CD4-positive, alpha-beta T cell treated with Interleukin-17A for 1 hour (primary cell): ENCODE measurements around the gene PPA2.
"Not testable (repeated sequence)": the region's sequence is repeated elsewhere in the genome, so short reads cannot be mapped to it uniquely, and the experiment has no call there.

ENCODE experiments used
- DNase-seq: peaks from one replicate; pipeline ENCODE4 v3.0.0-alpha.2; 2020

The PPA2 gene

DNA sequence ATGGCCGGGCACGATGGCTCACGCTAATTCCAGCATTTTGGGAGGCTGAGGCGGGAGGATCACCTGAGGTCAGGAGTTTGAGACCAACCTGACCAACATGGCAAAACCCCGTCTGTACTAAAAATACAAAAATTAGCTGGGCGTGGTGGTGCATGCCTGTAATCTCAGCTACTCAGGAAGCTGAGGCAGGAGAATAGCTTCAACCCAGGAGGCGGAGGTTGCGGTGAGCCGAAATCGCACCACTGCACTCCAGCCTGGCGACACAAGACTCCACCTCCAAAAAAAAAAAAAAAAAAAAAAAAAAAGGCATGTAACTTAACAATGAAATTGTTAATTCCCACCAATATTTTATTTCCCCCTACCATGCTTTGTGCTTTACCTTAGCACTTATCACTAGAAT is 15.3 kb downstream of the PPA2 start:
- not testable (repeated sequence) for DNase-seq

DNA sequence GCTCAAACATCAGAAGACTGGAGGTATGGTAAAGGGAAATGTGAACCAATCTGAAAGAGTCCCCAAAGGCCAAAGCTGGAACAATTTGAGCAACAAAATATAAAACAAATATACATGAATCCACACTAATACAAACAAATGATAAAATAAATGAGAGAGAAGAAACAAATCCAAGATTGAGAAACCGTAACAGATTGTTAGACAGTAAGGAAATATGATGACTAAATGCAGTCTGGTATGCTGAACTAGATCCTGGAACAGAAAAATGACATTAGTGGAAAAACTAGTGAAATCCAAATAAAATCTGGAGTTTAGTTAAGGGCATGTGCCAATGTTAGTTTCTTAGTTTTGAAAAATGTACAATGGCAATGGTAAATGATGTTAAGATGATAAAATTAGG is 15.9 kb downstream of the PPA2 start:
- no peak for DNase-seq

DNA sequence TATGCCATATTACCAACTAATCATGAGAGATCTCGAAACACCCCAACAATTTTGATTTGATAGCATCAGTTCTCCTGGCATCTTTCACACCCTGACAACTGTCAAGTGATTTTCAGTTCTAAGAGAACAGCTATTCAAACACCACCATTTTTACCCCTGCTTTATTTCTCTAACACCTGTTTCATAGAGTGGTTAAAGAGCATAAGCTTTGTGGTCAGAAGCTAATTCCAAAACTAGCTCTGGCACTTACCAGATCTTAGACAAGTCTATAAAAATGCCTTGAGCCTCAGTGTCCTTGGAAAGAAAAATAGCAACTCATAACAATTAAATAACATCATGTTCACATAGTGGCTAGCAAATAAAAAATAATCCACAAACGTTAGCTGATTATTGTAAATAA is 17.9 kb downstream of the PPA2 start:
- DNase-seq = no peak

DNA sequence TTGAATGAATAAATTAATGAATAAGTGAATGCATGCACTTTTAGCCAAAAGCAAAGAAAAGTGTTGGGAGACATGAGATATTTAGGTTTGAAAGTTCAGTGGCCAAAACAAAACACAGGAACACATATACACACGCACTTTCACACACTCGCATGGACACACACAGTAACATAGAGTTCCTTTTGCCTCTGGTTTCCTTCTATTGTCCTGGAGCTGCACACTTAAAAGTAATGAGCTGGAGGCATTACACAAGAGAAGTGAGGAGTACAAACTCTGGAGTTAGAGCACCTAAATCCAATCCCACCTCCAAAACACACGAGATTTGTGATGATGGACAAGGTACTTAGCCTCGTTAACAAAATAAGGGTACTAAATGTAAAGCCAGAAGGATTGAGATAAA is 18.7 kb downstream of the PPA2 start:
- no peak for DNase-seq

DNA sequence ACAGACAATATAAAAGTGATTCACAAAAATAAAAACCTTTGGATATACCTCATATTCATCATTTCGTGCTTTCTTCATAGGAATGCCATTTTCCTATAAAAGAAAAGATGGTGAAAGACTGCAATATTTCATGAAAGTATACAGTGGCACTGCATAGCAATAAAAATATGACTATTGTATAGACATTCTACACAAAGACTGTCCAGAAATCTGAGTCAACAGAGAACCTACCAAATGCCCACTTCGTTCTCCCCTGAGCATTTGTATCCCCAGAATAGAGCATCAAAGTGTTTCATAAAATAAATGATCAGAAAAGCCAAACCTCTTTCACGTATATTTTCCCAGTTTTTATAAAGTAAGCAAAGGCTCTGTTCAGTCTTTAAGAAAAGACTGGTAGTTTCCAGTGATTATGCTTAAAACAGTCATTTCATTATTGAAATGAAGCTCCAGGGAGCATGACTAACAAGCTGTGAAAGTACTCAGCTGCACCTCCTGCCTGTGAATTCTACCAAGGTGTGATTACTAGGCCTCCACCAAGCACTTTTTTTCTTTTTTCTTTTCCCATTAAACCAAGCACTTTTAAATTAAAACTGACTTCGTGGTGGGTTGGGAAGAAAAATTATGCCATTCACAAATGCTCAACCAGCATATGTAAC is 20.2 kb downstream of the PPA2 start:
- no peak for DNase-seq

DNA sequence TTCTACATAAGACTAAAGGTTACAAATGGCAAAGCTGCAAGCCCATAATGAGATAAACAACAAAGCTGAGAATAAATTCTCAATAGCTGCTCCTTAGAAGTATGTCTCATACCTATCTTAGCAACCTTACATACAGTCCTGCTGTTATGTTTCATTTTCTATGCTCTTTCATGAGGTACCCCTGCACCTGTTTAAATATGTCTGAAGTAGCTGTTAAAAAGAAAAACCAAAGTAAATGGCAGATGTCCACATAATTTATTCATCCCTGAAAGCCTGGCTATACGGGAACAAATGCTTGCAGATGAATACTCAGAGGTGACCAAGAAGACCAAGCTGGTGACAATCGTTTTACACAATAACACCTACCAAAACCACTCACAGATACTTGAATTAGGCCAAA is 22.5 kb downstream of the PPA2 start:
- DNase-seq = no peak

DNA sequence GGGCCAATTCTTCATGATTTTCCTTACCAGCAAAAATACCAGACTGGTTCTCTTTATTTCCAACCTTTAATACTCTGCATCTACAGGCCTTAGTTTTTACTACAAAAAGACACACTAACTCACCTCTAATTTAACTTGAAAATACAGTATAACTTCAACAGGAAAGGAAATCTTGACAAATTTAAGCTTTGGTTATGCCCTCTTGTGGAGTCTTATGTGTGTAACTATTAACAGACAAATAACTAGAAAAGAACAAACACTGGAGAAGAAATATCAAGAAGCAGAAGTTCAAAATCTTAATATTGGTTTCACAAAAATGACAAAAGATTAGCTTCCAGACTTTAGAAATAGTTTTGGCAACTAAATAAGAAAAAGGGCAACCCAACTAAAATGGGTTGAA is 33.0 kb downstream of the PPA2 start:
- DNase-seq = no peak

DNA sequence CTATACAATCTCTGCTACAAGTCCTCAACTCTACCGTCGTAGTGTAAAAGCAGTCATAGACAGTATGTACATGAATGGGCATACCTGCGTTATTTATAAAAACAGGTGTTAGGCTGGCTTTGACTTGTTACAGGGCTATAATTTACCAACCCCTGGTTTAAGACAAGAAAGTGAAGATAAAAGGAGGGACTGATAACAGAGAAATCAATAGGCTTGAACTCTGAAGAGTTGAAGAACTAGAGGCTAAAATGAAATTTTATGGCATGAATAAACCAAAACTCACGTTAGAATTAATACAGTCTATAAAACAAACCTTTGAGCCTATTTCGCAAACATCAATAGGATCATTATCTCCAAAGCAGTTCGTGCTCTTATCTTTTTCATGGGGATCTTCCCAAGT is 36.2 kb downstream of the PPA2 start:
- no peak for DNase-seq

DNA sequence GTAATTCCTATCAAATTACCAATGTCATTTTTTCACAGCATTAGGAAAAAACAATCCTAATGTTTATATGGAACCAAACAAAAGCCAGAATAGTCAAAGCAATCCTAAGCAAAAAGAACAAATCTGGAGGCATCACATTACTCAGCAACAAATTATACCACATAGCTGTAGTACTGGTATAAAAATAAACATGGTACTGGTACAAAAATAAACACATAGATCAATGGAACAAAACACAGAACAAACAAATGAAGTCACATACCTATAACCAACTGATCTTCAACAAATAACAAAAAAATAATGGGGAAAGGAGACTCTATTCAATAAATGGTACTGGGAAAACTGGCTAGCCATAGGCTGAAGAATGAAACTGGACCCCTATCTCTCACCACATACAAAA is 37.4 kb downstream of the PPA2 start:
- no peak for DNase-seq

DNA sequence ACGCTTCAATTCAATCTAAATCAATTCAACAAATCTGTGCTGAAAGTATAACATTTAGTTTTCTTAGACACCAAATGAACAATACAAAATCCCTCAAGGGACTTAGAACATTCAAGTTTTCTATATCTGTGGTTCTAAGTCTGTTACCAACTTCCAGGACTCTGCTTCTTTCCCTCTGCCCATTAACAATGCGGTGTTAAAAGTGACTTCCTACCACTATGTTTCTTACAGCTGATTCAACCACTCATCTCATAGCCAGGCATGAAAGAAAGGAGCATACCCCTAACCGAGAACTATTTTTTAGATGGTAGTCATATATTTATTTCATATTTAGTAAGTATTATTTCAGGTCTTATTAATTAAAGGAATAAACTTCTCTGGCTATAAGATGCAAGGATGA is 38.9 kb downstream of the PPA2 start:
- no peak for DNase-seq

DNA sequence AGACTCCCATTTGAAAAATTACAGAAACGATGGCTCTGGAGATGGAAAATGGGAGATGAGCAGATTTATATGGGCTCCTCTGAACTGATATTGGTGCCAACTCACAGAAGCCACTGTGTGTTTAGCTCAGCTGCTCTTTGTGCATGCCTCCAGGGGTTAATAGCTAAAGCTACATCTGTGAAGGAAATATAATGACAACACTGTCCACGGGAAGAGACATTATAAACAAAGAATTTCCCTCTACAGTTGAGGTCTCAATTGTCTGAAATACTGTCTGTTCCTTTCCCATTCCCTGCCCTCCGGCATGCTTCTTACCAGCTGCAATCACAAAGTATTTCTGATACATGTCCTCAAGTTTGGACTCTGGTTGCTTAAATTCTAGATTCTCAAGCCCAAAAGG is 40.4 kb downstream of the PPA2 start:
- DNase-seq = no peak

DNA sequence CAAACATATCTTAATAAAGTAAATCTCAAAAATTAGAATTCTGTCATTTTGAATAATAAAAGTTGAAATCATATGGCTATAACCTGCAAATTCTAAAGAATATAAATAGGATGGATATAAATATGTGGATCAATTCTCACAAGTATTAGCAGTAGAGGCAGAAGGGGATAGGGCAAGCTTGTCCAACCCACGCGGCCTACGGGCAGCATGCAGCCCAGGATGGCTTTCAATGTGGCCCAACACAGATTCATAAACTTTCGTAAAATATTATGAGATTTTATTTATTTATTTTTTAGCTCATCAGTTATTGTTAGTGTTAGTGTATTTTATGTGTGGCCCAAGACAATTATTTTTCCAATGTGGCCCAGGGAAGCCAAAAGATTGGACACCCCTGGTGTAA is 41.4 kb downstream of the PPA2 start:
- no peak for DNase-seq

DNA sequence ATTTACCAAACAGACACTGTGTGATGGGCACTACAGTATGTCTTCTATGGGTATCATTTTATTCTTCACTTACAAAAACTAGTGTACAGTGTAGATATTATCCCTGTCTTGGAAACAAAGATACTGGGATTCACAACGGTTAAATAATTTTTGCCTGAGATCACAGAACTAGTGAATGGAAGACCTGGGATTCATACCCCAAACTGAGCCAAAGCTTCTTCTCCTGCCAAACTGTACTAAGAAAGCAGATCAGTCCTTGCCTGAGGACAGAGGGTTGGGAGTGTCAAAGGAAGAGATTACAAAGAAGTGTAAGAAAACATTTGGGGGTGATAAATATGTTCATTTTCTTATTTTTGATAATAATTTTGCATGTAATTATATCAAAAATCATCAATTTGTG is 43.1 kb downstream of the PPA2 start:
- DNase-seq = no peak

DNA sequence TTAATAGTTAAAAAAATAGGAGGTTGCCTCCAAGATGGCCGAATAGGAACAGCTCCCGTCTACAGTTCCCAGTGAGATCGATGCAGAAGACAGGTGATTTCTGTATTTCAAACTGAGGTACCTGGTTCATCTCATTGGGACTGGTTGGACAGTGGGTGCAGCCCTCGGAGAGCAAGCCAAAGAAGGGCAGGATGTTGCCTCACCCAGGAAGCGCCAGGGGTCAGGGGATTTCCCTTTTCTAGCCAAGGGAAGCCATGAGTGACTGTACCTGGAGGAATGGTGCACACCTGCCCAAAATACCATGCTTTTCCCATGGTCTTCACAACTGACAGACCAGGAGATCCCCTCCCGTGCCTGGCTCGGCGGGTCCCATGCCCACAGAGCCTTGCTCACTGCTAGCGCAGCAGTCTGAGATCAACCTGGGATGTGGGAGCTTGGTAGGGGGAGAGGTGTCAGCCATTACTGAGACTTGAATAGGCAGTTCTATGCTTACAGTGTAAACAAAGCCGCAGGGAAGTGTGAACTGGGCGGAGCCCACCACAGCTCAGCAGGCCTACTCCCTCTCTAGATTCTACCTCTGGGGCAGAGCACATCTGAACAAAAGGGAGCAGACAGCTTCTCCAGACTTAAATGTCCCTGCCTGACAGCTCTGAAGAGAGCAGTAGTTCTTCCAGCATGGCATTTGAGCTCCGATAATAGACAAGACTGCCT is 47.5 kb downstream of the PPA2 start:
- DNase-seq = no peak

DNA sequence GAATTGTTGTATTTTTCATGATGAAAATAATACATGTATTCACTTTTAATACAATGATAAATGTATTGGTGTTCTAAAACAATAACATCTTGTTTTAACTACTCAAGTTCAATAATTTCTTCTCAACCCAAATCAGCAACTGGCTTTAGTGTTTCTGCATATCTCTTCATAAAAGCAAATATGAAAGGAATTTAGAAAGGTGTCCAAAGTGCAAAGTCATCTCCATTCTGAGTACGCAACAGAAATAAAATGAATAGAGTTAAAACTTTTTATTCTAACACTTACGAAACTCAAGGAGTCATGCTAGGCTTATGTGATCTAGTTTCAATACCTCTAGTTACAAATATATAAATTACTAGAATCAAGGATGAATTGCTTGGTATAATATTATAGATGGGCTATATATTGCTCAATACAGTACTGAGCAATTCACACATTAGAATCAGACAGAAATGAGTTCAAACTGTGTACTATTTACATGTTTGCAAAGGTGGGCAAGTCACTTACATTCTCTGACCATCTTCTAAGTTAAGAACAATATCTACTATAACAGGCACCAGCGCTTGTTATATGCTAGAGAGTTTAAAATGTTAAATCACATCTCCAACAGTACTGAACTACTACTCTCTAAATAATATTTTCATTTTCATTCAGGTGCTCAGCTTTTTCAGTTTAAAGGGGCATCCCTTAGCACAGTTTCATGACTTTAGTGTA is 51.5 kb downstream of the PPA2 start:
- no peak for DNase-seq

DNA sequence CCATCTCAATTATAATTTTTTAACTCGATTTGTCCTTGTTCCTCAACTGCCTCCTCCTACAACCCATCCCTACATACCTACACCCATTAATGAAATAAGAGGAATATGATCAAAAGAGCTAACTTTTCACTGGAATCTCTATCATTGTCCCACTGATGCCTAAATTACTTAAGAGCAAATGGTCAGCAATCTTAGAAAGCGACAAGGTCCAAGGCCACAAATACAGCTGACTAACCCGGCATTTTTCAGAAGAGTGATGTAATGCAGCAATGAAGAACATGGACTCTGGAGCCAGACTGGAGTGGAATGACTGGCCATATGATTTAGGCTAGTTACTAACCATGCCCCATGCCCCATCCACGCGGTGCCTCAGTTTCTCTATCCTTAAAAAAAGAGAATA is 56.2 kb downstream of the PPA2 start:
- no peak for DNase-seq

DNA sequence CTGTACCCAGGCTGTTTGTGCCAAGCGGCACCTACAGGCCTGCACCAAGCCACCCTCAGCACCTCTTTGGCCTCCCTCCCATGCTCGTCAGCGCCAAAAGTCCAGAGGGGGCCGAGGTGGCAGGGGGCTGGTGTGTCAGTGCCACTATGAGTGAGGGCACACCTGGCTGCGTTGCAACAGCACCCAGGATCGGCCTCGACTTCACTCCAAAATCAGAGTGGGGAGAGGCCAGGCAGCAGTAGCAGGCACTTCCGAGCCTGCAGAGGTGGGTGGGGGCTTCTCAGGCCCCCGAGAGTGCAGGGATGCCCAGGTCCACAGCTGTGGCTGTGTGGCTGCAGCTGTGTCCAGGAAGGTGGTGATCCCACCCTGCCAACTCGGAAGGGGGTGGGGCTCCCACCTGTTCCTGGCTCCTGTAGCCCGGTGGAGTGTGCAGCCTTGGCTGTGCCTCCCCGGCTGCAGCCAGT is 58.5 kb downstream of the PPA2 start:
- DNase-seq = no peak

DNA sequence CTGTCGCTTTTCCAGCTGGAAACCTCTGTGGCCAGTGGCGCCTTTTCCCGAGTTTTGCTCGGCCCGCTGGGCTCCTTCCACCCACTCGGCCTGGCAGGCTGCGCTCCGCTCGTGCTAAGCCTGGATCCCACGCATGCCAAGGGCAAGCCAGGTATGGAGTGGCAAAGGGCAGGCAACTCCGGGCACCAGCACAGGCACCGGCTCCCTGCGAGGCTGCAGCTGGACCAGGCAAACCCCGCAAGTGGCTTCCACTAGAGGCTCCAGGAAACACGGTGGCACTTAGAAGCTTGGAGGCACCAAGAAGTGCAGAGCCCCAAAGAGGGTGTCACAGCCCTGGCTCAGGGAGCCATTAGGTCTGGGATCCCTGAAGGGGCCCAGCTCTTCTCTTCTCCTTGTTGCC is 59.5 kb downstream of the PPA2 start:
- no peak for DNase-seq

DNA sequence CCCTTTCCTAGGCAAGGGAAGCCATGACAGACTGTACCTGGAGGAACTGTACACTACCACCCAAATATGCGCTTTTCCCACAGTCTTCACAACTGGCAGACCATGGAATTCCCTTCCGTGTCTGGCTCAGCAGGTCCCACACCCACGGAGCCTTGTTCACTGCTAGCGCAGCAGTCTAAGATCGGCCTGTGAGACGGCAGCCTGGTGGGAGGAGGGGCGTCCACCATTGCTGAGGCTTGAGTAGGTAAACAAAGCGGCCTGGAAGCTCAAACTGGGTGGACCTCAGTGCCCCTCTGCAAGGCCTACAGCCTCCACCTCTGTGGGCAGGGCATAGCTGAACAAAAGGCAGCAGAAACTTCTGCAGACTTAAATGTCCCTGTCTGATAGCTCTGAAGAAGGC is 64.7 kb downstream of the PPA2 start:
- not testable (repeated sequence) for DNase-seq

DNA sequence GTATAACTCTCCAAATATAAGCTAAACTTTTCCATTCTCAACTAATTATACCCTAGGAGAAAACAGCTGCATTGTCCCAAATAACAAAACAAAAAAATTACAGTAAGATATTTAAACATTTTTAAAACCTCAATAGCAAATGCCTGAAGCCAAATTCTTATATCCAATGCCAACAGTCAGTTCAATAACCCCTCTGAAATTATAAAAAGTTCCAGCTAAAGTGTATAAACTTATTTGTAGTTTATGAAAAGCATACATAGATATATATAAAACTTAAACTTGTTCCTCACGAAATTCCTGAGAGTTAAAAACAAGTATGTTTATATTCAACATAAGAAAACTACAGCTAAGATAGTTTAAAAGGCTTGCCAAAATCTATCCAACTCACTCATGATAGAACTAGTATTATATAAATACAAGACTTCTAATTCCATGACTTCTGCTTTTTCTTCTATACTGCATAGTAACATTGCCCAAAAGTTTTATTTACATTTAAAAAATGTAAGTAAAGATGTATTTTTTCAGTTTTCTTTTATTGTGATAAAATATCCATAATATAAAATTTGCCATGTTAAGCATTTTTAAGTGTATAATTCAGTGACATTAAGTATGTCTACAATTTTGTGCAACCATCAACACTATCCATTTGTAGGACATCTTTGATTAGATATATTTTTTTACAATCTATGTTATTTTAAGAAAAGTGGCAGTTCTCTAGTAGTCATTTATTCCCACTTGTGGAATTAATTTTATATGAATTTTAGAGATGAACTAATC is 72.8 kb downstream of the PPA2 start:
- no peak for DNase-seq

DNA sequence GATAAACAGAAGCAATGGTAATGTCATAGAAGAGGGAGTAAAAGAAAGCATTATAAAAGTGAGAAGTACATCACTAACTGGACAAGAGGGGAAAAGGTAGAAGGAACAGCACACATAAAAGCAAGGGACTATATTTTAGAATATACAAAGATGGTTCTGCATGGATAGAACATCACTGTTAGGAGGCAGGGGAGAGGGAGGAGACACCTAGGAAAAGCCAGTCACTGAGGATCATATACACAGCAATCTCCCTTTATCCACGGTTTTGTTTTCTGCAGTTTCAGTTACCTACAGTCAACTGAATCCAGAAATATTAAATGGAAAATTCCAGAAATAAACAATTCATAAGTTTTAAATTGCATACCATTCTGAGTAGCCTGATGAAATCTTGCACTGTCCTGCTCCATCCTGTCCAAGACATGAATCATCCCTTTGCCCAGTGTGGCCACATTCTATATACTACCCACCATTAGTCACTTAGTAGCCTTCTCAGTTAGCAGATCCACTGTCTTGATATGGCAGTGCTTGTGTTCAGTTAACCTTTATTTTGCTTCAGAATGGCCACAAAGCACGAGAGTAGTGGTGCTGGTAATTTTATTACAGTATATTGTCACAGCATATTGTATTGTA is 74.2 kb downstream of the PPA2 start:
- DNase-seq = no peak

DNA sequence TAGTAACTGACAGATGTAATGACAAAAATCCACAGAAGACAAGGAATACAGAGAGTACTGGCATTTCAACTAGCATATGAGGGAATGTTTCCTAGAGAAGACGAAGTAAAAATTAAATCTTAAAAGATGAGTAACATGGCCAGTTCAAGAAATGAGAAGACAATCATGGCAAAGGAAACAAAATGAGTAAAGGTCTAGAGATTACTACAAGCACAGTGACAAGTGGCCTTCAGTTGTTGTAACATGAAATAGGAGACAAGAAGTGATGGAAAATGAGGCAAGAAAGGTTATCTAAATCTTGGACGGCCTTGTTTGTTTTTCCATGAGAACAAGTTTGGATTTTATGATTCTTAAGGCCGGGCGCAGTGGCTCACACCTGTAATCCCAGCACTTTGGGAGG is 81.0 kb downstream of the PPA2 start:
- DNase-seq = no peak

DNA sequence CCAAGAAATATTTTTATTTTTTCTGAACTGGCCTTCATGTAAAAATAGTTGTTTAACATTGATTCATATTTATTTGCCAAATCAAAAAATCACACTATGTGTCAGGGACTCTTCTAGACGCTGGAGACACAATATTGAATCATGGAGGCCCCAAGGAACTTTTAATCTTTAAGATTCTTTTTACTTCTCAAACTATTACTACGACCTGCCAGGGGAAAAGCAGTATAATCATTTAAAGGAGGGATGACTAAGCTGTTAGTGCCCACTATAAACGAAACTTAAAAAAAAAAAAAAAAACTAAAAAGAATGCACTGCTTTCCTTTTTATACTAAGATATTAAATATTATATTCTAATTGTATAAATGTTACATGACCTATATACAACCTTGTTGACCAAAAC is 84.7 kb downstream of the PPA2 start:
- DNase-seq = no peak
